ENCODE measurements around the gene ASXL2.

DNA sequence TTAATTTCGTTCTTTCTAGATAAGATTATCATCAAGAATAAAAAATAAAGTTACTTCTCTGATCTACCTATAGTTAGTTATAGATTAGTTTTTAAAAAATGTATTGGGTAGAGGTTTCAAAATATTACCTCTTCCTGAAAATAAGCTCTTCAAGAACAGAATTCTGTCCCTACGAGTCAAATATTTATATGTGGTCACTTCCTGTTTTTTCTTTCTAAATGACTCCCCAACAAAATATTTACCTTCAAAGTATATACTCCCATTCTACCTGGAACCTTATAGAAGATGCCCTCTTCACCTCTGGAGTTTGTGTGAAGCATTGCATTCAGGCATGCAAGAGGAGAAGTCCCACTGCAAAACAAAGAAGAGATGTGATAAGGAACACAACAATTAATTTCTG, 72.3 kb downstream of the ASXL2 start:
- TF ChIP-seq, protein P1, sequence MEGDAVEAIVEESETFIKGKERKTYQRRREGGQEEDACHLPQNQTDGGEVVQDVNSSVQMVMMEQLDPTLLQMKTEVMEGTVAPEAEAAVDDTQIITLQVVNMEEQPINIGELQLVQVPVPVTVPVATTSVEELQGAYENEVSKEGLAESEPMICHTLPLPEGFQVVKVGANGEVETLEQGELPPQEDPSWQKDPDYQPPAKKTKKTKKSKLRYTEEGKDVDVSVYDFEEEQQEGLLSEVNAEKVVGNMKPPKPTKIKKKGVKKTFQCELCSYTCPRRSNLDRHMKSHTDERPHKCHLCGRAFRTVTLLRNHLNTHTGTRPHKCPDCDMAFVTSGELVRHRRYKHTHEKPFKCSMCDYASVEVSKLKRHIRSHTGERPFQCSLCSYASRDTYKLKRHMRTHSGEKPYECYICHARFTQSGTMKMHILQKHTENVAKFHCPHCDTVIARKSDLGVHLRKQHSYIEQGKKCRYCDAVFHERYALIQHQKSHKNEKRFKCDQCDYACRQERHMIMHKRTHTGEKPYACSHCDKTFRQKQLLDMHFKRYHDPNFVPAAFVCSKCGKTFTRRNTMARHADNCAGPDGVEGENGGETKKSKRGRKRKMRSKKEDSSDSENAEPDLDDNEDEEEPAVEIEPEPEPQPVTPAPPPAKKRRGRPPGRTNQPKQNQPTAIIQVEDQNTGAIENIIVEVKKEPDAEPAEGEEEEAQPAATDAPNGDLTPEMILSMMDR (IDR thresholded peaks at IDR 0.05) = no peak
- TF ChIP-seq POLR2A (IDR thresholded peaks at IDR 0.05) = no peak
